LNCAP (cell line): Measurements from ENCODE around the gene LYPD4.

ENCODE experiments used
- CTCF ChIP-seq: fragments of 450-650 bp; IDR thresholded peaks from 2 replicates; pipeline ENCODE4 v1.5.1; 2017; ENCODE audit warnings: mild to moderate bottlenecking

LYPD4 gene

GRCh38 chr19:41886761-41887710 lies 42.6 kb upstream of the LYPD4 start:
- TF ChIP-seq CTCF = no peak

GRCh38 chr19:41883821-41884733 lies 39.6 kb upstream of the LYPD4 start:
- TF ChIP-seq CTCF = no peak

- TF ChIP-seq CTCF = no peak
Observed at GRCh38 chr19:41883463-41883820, 39.0 kb upstream of the LYPD4 start.

GRCh38 chr19:41882568-41883462 lies 38.3 kb upstream of the LYPD4 start, which contains the start of gene ARHGEF1:
ARHGEF1 (plus strand) TSS chr19:41883184; CDS start chr19:41888083, 4,899 bp downstream.
- TF ChIP-seq CTCF = no peak

GRCh38 chr19:41880329-41880708 lies 35.8 kb upstream of the LYPD4 start:
- TF ChIP-seq CTCF = no peak

GRCh38 chr19:41879670-41880328 lies 35.3 kb upstream of the LYPD4 start:
- TF ChIP-seq CTCF = no peak
